Activated effector memory CD4-positive, alpha-beta T cell treated with anti-CD3 and anti-CD28 coated beads, Interleukin-2, amount 50 U/mL, for 16 hours (primary cell): ENCODE data around the gene DFFA.
"Not testable (repeated sequence)": the region's sequence is repeated elsewhere in the genome, so short reads cannot be mapped to it uniquely, and the experiment has no call there.

Experiments
- DNase-seq: peaks from one replicate; pipeline ENCODE4 v3.0.0-alpha.2; 2020

The DFFA gene

DNA sequence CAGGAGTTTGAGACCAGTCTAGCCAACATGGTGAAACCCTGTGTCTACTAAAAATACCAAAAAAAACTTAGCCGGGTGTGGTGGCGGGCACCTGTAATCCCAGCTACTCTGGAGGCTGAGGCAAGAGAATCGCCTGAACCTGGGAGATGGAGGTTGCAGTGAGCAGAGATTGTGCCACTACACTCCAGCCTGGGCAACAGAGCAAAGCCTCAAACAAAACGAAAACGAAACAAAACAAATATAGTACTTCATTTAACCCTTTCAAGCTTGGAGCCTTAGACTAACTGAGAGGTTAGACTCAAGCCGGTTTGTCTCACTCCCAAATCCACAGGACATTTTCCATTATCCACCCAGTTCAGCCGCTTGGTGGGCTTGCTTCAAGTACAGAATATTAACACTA lies 14.9 kb downstream of the DFFA start:
- DNase-seq: not testable (repeated sequence)

- DNase-seq: no peak
Observed at GRCh38 chr1:10456661-10457060, 15.7 kb downstream of the DFFA start.

GRCh38 chr1:10456048-10456447 lies 16.3 kb downstream of the DFFA start:
- DNase-seq: no peak

DNA sequence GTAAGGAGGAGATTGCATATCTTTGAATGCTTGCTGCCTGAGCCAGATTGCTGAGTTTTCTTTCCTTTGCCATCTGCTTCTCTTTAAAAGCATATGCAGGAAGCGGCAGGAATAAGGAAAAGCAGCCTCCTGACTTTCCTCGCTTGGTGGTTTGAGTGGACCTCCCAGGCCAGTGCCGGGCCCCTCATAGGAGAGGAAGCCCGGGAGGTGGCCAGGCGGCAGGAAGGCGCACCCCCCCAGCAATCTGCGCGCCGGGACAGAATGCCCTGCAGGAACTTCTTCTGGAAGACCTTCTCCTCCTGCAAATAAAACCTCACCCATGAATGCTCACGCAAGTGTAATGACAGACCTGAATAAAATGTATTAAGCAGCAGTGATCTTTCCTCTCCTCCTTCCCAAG lies 21.0 kb downstream of the DFFA start:
- no peak for DNase-seq

- DNase-seq: no peak
Observed at GRCh38 chr1:10450836-10451235, 21.5 kb downstream of the DFFA start.

- no peak for DNase-seq
Observed at GRCh38 chr1:10450156-10450814, 22.0 kb downstream of the DFFA start.

DNA sequence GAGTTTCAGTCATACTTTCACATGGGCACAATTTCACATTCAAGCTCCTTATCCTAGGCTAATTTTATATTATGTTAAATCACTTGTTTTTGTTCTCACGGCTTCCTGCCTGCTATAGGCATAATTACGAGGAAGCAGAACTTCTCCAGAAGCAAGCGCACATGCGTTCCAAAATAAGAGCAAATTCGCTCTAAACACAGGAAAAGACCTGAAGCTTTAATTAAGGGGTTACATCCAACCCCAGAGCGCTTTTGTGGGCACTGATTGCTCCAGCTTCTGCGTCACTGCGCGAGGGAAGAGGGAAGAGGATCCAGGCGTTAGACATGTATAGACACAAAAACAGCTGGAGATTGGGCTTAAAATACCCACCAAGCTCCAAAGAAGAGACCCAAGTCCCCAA lies 22.6 kb downstream of the DFFA start, which contains the start of gene CORT:
CORT (plus strand) TSS at position 281 of the 400 bp plus-strand sequence. CDS start 193 bp downstream, outside the sequence.
- DNase-seq: no peak

DNA sequence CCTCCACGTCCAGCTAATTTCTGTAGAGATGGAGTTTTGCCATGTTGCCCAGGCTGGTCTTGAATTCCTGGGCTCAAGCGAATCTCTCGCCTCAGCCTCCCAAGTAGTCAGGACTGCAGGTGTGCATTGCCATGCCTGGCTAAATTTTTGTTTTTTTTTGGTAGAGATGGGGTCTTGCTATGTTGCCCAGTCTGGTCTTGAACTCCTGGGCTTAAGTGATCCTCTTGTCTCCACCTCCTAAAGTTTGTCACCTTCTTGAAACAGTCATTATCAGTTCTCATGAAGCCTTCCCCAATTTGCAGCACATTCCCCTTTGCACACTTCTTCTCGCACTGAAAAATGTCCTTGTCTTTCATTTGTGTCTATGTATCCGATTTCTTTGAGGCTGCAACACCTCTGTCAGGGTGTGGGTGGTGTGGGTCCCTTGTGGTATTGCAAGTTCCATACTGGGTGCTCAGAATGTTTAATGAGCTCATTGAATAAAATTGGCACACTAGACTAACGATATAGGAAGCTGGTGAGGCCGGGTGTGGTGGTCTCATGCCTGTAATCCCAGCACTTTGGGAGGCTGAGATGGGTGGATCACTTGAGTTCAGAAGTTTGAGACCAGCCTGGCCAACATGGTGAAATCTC lies 25.4 kb downstream of the DFFA start:
- no peak for DNase-seq

DNA sequence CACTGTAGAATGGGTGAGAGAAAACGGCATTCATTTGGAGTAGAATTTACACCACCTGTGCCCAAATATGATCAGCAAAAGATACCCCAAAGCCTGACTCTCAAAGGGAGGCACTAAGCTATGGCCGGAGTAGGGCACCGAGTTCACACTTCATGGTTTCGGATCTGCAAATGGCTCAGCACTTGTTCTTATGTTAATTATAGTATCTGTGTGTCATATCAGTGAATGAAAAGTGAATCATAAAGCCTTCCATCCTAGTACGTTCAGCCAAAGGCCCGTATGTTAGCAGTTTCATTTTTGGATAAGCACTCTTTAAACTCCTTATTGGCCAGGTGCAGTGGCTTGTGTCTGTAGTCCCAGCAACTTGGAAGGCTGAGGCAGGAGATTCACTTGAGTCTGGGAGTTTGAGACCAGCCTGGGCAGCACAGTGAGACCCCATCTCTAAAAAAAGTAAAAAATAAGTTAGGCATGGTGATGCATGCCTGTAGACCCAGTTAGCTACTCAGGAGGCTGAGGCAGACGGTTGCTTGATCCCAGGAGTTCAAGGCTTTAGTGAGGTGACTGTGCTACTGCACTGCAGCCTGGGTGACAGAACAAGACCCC lies 27.4 kb downstream of the DFFA start:
- no peak for DNase-seq

DNA sequence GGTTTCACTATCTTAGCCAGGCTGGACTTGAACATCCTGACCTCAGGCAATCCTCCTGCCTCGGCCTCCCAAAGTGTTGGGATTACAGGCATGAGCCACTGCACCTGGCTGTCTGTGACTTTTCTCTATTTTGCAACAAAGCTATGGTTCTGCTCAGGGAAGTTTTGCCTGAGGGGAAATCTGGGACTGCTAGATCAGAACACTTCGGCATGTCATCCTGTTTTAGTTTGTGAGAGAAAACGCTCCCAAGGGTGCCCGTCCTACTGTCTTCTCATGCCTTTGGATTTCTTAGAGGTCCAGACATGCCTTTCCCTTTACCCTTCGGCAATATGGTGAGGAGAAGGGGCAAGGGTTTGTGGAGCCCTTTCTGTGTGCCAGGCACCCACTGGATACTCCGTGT lies 28.1 kb downstream of the DFFA start:
- no peak for DNase-seq

- no peak for DNase-seq
Observed at GRCh38 chr1:10440794-10441193, 31.5 kb downstream of the DFFA start.

DNA sequence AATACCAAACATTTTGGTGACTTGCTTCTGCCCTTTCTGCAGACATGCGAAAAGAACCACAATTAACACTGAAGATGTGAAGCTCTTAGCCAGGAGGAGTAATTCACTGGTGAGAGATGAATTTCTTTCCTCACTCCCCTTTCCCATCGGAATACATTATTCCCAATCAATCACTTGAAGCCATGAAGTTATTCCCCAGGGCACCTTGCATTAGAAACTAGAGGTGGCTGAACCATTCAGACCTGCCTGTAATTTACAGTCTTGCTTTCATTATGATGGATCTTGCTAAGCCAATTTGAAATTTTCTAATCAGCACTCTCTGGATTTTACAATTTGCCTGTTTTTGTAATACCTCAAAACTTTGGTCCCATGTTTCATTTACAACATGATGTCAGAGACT lies 32.0 kb downstream of the DFFA start:
- DNase-seq: no peak

- DNase-seq: no peak
Observed at GRCh38 chr1:10438677-10439163, 33.6 kb downstream of the DFFA start.

- no peak for DNase-seq
Observed at GRCh38 chr1:10437052-10437451, 35.3 kb downstream of the DFFA start.

GRCh38 chr1:10434590-10434989 lies 37.7 kb downstream of the DFFA start:
- DNase-seq: no peak

DNA sequence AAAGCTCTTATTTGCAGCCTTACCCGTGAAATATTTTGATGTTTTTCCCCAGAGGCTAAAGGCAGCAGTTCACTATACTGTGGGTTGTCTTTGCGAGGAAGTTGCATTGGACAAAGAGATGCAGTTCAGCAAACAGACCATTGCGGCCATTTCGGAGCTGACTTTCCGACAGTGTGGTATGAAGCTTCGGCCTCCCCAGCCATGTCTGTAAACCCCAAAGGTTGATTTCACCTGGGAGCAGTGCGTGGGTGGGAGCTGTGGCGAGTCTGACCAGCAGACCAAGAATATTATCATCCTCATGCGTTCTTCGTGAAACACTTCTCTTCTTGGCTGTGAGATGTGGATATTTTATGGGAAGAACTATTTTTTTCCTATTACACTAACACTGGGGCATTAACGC lies 38.5 kb downstream of the DFFA start:
- no peak for DNase-seq

- DNase-seq: no peak
Observed at GRCh38 chr1:10432910-10433700, 39.2 kb downstream of the DFFA start.

- DNase-seq: no peak
Observed at GRCh38 chr1:10431070-10431730, 41.1 kb downstream of the DFFA start.

- peak; percentile 97 for DNase-seq
Observed at GRCh38 chr1:10430216-10431069, 41.9 kb downstream of the DFFA start, which contains the start of gene CENPS. CENPS (plus strand) TSS chr1:10430433; CDS start chr1:10430518, 85 bp downstream.

GRCh38 chr1:10429868-10430215 lies 42.5 kb downstream of the DFFA start:
- DNase-seq: no peak

DNA sequence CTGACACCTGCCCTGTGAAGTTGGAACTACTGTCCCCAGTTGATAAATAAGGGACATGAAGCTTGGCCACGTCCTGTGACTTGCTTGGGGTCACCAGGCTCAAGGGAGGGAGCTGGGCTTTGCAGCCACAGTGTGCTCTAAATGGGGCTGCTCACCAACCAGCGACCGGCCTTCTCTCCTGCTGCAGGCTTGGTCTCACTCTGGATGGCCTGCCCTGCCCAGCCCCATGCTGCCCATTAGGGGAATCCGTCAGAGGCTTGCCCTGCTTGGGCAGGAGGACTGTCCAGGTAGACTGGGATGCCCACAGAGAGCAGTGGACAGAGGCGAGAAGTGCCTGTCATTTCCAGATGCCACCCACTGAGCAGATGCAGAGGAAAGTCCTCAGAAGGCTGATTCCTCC lies 43.3 kb downstream of the DFFA start:
- no peak for DNase-seq

DNA sequence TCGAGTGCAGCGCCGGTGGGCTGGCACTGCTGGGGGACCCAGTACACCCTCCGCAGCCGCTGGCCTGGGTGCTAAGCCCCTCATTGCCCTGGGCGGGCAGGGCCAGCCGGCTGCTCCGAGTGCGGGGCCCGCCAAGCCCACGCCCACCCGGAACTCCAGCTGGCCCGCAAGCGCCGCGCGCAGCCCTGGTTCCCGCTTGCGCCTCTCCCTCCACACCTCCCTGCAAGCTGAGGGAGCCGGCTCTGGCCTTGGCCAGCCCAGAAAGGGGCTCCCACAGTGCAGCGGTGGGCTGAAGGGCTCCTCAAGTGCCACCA lies 45.8 kb downstream of the DFFA start:
- not testable (repeated sequence) for DNase-seq
